ENCODE measurements around the gene RUSC2.
"Not testable (repeated sequence)": the region's sequence is repeated elsewhere in the genome, so short reads cannot be mapped to it uniquely, and the experiment has no call there.

The RUSC2 gene

DNA sequence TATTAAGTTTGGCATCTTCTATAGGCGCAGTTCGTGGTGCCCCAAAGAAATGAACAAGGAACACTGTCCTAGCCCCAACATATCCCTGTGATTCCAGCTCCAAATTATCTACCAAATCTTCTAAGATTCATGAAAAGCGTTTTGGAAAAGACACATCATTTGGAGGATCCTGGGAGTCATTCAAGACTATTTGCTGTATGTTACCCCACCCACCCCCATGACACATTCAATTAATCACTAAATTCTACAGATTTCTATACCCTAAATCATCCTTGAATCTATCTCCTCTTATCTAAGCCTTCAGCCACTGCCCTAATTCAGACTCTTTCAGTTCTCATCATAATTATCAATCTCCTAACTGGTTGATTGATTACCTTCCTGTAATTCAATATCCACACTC is 5.5 kb upstream of the RUSC2 start:
- H3K4me3 Mint-ChIP-seq, result no peak overlapping the region
- no peak for DNase-seq (ENCODE audit: low spot score in 2 of 2)
- H3K27ac Mint-ChIP-seq, result no peak overlapping the region
- no peaks in the 10 kb centered on the region for H3K36me3 Mint-ChIP-seq
- peaks cover 3% of the 10 kb centered on the region for H3K4me1 Mint-ChIP-seq
- H3K9me3 Mint-ChIP-seq, result no peaks in the 10 kb centered on the region
- no peak for ATAC-seq (ENCODE audit: low read depth)
- peaks cover 14% of the 10 kb centered on the region for H3K27me3 Mint-ChIP-seq

DNA sequence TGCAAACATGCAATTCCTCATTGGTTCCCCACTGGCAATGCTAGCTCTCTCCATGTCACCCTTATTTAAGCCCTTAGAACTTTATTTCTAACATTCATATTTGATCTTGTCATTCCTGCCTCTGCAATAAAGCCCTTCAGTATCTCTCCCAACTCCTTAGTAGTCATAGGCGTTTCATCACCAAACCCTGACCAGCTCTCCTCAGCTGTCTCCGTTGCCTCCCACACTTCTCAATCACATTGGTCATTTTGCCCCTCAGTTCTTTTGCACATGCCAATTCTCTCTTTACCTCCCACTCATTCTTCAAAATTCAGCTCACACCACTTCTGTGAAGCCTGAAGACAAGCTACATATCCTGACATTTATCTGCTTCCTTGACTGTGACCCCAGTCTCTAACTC is 2.8 kb upstream of the RUSC2 start:
- Mint-ChIP-seq H3K36me3 (no peaks in the 10 kb centered on the region), H3K4me1 (peaks cover 11% of the 10 kb centered on the region), H3K4me3 (no peak overlapping the region), H3K27ac (no peak overlapping the region), H3K27me3 (peaks cover 20% of the 10 kb centered on the region), H3K9me3 (no peaks in the 10 kb centered on the region)
- DNase-seq (ENCODE audit: low spot score in 2 of 2) (no peak), ATAC-seq (ENCODE audit: low read depth) (no peak)

- Mint-ChIP-seq H3K27ac (no peak overlapping the region), H3K4me3 (no peak overlapping the region), H3K9me3 (no peaks in the 10 kb centered on the region), H3K36me3 (no peaks in the 10 kb centered on the region), H3K27me3 (peaks cover 20% of the 10 kb centered on the region), H3K4me1 (peaks cover 11% of the 10 kb centered on the region)
- DNase-seq (ENCODE audit: low spot score in 2 of 2) (no peak), ATAC-seq (ENCODE audit: low read depth) (no peak)
These were observed 1.9 kb upstream of the RUSC2 start for GRCh38 chr9:35488021-35488420.

- no peak for DNase-seq (ENCODE audit: low spot score in 2 of 2)
- H3K27ac Mint-ChIP-seq, result no peak overlapping the region
- H3K27me3 Mint-ChIP-seq, result peaks cover 20% of the 10 kb centered on the region
- H3K4me3 Mint-ChIP-seq, result peak overlapping the region; percentile 37
- no peaks in the 10 kb centered on the region for H3K36me3 Mint-ChIP-seq
- H3K4me1 Mint-ChIP-seq, result peaks cover 11% of the 10 kb centered on the region
- ATAC-seq (ENCODE audit: low read depth), result no peak
- H3K9me3 Mint-ChIP-seq, result no peaks in the 10 kb centered on the region
These were observed 1.2 kb upstream of the RUSC2 start for GRCh38 chr9:35488566-35489312.

DNA sequence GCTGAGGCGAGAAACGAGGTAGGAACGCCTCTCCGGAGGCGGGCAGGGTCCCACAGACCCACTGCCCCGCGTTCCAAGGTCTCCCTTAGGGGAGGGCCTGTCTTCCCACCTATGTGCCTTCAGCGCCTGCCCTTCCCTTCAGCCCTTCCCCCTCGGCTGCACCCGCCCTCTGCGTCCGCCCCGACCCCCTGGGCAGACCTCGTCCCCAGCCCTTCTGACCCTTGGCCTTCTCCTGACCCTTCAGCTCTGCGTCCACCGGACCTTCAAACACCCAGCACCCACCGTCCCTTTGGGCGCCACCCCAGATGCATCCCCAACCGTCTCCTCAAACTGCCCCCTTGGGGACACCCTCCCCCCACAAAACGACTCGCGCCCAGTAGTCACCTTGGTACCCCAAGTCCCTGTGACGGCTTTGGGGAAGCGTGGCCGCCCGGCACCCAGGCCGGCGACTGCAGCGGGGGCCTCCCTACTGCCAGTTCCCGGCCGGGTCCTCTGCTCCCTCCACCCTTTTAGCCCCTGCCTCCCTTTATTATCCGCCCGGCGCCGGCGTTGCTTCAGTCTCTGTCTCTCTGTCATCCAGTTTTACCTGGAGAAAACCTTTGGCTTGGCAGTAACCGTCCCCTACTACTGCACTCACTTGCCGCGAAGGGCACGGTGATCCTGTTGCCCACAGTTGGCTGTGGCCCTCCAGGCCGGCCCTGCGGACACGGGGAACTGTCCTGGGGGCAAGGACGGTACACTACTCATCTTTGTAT is 421 bp downstream of the RUSC2 start:
- H3K9me3 Mint-ChIP-seq, result no peaks in the 10 kb centered on the region
- peak overlapping the region; percentile 89 for H3K4me3 Mint-ChIP-seq
- peak overlapping the region; percentile 23 for H3K27ac Mint-ChIP-seq
- H3K27me3 Mint-ChIP-seq, result peaks cover 20% of the 10 kb centered on the region
- peaks cover 11% of the 10 kb centered on the region for H3K4me1 Mint-ChIP-seq
- ATAC-seq (ENCODE audit: low read depth) (no peak), DNase-seq (ENCODE audit: low spot score in 2 of 2) (no peak)
- no peaks in the 10 kb centered on the region for H3K36me3 Mint-ChIP-seq

DNA sequence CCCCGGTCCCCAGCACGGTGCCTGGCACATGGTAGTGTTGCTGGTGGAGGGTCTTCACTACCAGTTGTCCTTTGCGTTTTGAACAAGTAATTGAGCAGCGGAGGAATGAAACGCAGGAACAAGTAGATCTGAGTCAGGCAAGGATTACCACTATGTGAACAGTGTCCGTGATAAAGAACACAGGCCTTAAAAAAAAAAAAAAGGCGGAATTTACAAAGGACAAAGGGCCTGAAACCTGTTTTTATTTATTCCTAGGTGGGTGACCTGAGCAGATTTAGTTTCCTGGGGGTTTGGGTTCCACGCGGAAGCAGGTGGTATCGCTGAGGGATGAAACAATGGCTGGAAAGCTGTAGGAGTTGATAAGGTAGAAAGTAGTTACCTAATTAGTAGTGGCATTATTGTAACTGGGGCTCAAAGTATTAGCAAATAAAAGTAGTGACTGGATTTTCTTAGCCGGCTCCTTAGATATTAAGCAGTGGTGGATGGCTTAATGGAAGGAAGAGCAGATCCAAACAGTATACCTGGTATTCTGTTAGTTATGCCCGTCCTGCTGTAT is 1.1 kb downstream of the RUSC2 start:
- Mint-ChIP-seq H3K9me3 (no peaks in the 10 kb centered on the region), H3K27ac (no peak overlapping the region)

DNA sequence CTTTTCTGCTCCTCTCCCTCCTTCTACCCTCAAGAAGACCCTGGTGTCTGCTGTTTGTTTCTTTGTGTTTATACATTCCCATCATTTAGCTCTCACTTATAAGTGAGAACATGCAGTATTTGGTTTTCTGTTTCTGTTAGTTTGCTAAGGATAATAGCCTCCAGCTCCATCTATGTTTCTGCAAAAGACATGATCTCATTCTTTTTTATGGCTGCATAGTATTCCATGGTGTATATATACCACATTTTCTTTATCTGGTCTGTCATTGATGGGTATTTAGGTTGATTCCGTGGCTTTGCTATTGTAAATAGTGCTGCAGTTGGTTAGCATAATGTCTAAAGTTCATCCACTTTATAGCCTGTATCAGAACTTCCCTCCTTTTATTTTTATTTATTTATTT is 3.2 kb downstream of the RUSC2 start:
- not testable (repeated sequence) for H3K36me3 Mint-ChIP-seq; ATAC-seq (ENCODE audit: low read depth); H3K4me3 Mint-ChIP-seq; H3K27ac Mint-ChIP-seq; H3K9me3 Mint-ChIP-seq; DNase-seq (ENCODE audit: low spot score in 2 of 2)
- Mint-ChIP-seq H3K27me3 (peaks cover 19% of the 10 kb centered on the region), H3K4me1 (peaks cover 13% of the 10 kb centered on the region)

More for the DNA sequence above, 1.1 kb downstream of the RUSC2 start:
- DNase-seq (ENCODE audit: low spot score in 2 of 2) (no peak), ATAC-seq (ENCODE audit: low read depth) (no peak)
- peak overlapping the region; percentile 89 for H3K4me3 Mint-ChIP-seq
- no peaks in the 10 kb centered on the region for H3K36me3 Mint-ChIP-seq
- H3K4me1 Mint-ChIP-seq, result peaks cover 13% of the 10 kb centered on the region
- peaks cover 22% of the 10 kb centered on the region for H3K27me3 Mint-ChIP-seq

DNA sequence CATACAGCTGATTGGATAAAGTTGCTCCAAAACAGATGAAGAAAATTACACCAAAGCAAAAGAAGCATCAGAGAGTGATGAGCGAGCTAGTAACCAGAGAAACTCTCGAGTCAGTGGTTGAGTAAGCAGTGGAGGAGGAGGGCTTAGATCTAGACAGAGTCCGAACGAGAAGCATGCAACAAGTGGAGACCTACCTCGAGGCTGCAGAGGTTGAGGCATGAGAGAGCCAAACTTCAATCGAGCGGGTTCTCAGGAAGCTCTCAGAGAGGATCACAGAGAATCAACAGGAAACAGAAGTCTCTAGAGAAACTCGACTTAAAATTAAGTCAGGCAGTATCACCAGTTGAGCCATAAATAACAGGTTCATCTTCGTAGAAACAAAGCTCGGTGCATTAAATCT is 6.1 kb downstream of the RUSC2 start:
- no peak overlapping the region for H3K27ac Mint-ChIP-seq
- ATAC-seq (ENCODE audit: low read depth) (no peak), DNase-seq (ENCODE audit: low spot score in 2 of 2) (no peak)
- no peak overlapping the region for H3K4me3 Mint-ChIP-seq
- peaks cover 2% of the 10 kb centered on the region for H3K4me1 Mint-ChIP-seq
- peaks cover 6% of the 10 kb centered on the region for H3K27me3 Mint-ChIP-seq
- no peaks in the 10 kb centered on the region for H3K36me3 Mint-ChIP-seq
- peaks cover 3% of the 10 kb centered on the region for H3K9me3 Mint-ChIP-seq

DNA sequence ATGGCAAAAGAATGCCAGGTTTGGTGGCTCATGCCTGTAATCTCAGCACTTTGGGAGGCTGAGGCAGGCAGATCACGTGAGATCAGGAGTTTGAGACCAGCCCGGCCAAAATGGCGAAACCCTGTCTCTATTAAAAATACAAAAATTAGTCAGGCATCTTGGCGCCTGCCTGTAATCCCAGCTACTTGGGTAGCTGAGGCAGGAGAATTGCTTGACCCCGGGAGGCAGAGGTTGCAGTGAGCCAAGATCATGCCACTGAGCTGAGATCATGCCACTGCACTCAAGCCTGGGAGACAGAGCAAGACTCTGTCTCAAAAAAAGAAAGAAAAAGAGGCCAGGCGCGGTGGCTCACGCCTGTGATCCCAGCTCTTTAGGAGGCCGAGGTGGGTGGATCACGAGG is 8.3 kb downstream of the RUSC2 start:
- ATAC-seq (ENCODE audit: low read depth); H3K27me3 Mint-ChIP-seq; H3K4me3 Mint-ChIP-seq; DNase-seq (ENCODE audit: low spot score in 2 of 2); H3K27ac Mint-ChIP-seq; H3K4me1 Mint-ChIP-seq; H3K9me3 Mint-ChIP-seq; H3K36me3 Mint-ChIP-seq: not testable (repeated sequence)

DNA sequence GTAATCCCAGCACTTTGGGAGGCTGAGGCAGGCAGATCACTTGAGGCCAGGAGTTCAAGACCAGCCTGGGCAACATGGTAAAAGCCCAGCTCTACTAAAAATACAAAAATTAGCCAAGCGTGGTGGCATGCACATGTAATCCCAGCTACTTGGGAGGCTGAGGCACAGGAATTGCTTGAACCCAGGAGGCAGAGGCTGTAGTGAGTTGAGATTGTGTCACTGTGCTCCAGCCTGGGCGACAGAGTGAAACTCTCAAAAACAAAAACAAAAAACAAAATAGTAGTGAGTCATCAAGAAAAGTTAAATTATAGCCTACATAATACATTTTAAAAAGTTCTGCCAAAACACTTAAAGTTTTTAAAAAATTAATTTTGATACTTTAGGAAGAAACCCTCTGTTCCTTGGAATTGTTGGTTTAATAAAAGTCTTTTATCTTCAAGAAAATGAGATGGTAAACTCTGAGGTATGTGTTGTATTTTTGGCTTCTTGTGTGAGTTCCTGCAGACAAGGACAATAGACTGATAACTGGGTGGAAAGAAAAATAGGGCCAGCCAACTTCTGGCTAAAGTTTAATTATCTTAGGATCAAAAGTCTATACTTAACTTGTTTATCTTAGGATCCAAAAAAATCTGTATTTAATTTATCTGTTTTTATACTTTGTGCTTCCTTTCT is 9.3 kb downstream of the RUSC2 start:
- Mint-ChIP-seq H3K4me3 (no peak overlapping the region), H3K36me3 (no peaks in the 10 kb centered on the region), H3K9me3 (peaks cover 3% of the 10 kb centered on the region), H3K27me3 (peaks cover 8% of the 10 kb centered on the region), H3K4me1 (peaks cover 2% of the 10 kb centered on the region), H3K27ac (no peak overlapping the region)
- ATAC-seq (ENCODE audit: low read depth) (no peak), DNase-seq (ENCODE audit: low spot score in 2 of 2) (no peak)

- peaks cover 8% of the 10 kb centered on the region for H3K27me3 Mint-ChIP-seq
- H3K9me3 Mint-ChIP-seq, result peaks cover 3% of the 10 kb centered on the region
- ATAC-seq (ENCODE audit: low read depth), result no peak
These were observed 9.8 kb downstream of the RUSC2 start for GRCh38 chr9:35499701-35500030.

DNA sequence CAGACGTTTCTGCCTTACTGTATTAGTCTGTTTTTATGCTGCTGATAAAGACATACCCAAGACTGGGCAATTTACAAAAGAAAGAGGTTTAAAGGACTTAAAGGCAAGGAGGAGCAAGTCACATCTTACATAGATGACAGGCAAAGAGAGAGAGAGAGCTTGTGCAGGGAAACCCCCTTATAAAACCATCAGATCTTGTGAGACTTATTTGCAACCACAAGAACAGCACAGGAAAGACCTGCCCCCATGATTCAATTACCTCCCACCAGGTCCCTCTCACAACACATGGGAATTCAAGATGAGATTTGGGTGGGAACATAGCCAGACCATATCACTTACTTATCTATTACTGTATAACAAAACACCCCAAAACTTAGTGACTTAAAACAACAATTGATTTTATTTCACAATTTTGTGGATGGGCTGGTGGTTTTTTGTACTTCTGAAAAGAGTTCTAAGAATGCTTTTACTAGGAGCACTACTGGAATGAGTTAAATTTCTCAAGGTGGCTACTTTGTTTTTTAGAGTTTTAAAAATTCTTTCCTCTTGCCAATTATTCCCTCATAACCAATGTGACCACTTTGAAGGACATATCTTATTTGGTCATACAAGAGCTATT is 10.3 kb downstream of the RUSC2 start:
- Mint-ChIP-seq H3K27ac (no peak overlapping the region), H3K9me3 (peaks cover 3% of the 10 kb centered on the region), H3K4me1 (peaks cover 2% of the 10 kb centered on the region), H3K4me3 (no peak overlapping the region), H3K27me3 (peaks cover 9% of the 10 kb centered on the region), H3K36me3 (no peaks in the 10 kb centered on the region)
- DNase-seq (ENCODE audit: low spot score in 2 of 2), result no peak
- ATAC-seq (ENCODE audit: low read depth), result no peak

More at GRCh38 chr9:35499701-35500030, 9.8 kb downstream of the RUSC2 start:
- no peak for DNase-seq (ENCODE audit: low spot score in 2 of 2)
- no peak overlapping the region for H3K4me3 Mint-ChIP-seq
- no peak overlapping the region for H3K27ac Mint-ChIP-seq
- no peaks in the 10 kb centered on the region for H3K36me3 Mint-ChIP-seq
- H3K4me1 Mint-ChIP-seq, result peaks cover 2% of the 10 kb centered on the region

DNA sequence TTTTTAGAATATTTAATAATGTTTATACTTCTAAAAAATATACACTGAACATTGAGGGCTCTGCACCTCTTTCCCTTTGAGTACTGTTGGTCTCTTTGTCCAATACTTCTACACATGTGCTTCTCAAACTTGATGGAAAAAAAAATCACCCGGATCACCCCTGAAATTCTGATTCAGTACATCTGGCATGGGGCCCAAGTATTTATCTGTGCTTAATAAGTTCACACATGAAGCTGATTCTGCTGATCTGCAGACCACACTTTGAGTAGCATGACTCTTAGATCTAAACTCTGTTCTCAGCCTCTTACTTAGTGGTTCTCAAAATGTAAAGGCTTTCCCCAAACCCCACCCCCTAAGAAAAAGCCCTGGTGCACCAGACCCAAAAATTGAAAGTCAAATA is 12.0 kb downstream of the RUSC2 start:
- H3K4me3 Mint-ChIP-seq, result no peak overlapping the region
- no peak for DNase-seq (ENCODE audit: low spot score in 2 of 2)
- no peaks in the 10 kb centered on the region for H3K4me1 Mint-ChIP-seq
- H3K36me3 Mint-ChIP-seq, result no peaks in the 10 kb centered on the region
- no peak overlapping the region for H3K27ac Mint-ChIP-seq
- ATAC-seq (ENCODE audit: low read depth), result no peak
- peaks cover 5% of the 10 kb centered on the region for H3K27me3 Mint-ChIP-seq
- H3K9me3 Mint-ChIP-seq, result peaks cover 3% of the 10 kb centered on the region

- Mint-ChIP-seq H3K36me3 (no peaks in the 10 kb centered on the region), H3K4me1 (no peaks in the 10 kb centered on the region), H3K27ac (no peak overlapping the region), H3K9me3 (no peaks in the 10 kb centered on the region), H3K4me3 (no peak overlapping the region), H3K27me3 (peaks cover 13% of the 10 kb centered on the region)
- ATAC-seq (ENCODE audit: low read depth) (no peak), DNase-seq (ENCODE audit: low spot score in 2 of 2) (no peak)
These were observed 16.4 kb downstream of the RUSC2 start for GRCh38 chr9:35506359-35506758.

Data from memory B cell (primary cell).